Measurements from ENCODE around the gene SEPTIN11. TPM values are rescaled to one million over a fixed set of nuclear protein-coding genes. Genes with fewer than 3 reads are reported as not detected.

The SEPTIN11 gene
- total and polyA plus RNA-seq, 9 of the 15 experiments (the other 6 are each of a cell fraction or from before 2014, with no cell fraction given): 25.7 to 142 (median 84.3) TPM

GRCh38 chr4:76931087-76931486 lies 18.5 kb upstream of the SEPTIN11 start:
- no peaks in the 10 kb centered on the region for H3K9me3 ChIP-seq (replicated peaks; ENCODE audit: control insufficient read depth, insufficient read depth, low read depth, low read length)
- no peaks in the 10 kb centered on the region for H4K20me1 ChIP-seq (replicated peaks; ENCODE audit: control insufficient read depth, insufficient read depth, low read length)
- H3K36me3 ChIP-seq (ENCODE audit: control insufficient read depth, insufficient read depth, low read length): no peaks in the 10 kb centered on the region
- FAIRE-seq (no peak), ATAC-seq (no peak), DNase-seq (ENCODE audit: extremely low read depth in 1 of 4, low spot score in 3 of 4) (no peak)
- intact Hi-C loops (cut with micrococcal nuclease) (no loop called here), in situ Hi-C loops (cut with MboI) (no loop called here)
- POLR2A ChIA-PET: no interaction called here
- no peak overlapping the region for H2AFZ ChIP-seq (ENCODE audit: low read depth, low read length)
- peaks cover 0 to 7% of the 10 kb centered on the region in 2 experiments; a peak in 3 of 5 replicates for H3K4me1 ChIP-seq (replicated peaks in 1 of 2; ENCODE audit: control insufficient read depth in 2 of 2, insufficient read depth in 2 of 2, low read length in 2 of 2)
- no peak overlapping the region for H3K4me2 ChIP-seq (ENCODE audit: insufficient read depth, low read length)
- no TSS peak for BruUV-seq (replicated peaks)
- H3K27ac ChIP-seq (ENCODE audit: extremely low read depth, low read depth, low read length): no peak overlapping the region
- TF ChIP-seq DMBX1 (CRISPR knock-in tag; IDR thresholded peaks at IDR 0.05; ENCODE audit: borderline replicate concordance) (no peak), ZNF124 (CRISPR knock-in tag; IDR thresholded peaks at IDR 0.05) (no peak), ATF3 (IDR thresholded peaks at IDR 0.05) (peak; percentile 33), ATF3 (CRISPR knock-in tag; conservative IDR thresholded peaks at IDR 0.05) (no peak), ZNF696 (CRISPR knock-in tag; conservative IDR thresholded peaks at IDR 0.05) (no peak), PHF8 (IDR thresholded peaks at IDR 0.05; ENCODE audit: borderline replicate concordance, low read length) (no peak), ZKSCAN8 (CRISPR knock-in tag; IDR thresholded peaks at IDR 0.05) (no peak)
- CTCF ChIA-PET (ENCODE audit: low intra/inter-chr PET ratio): no interaction called here
- no peak overlapping the region for H3K4me3 ChIP-seq
- H3K9me1 ChIP-seq (ENCODE audit: control insufficient read depth, insufficient read depth, low read length): no peaks in the 10 kb centered on the region
- no peaks in the 10 kb centered on the region for H3K27me3 ChIP-seq (ENCODE audit: control insufficient read depth in 2 of 2, insufficient read depth in 2 of 2, low read length in 2 of 2)
- H3K79me2 ChIP-seq (ENCODE audit: control insufficient read depth, insufficient read depth, low read length): no peaks in the 10 kb centered on the region
- H3K9ac ChIP-seq (ENCODE audit: insufficient read depth in 1 of 2, low read depth in 2 of 2, low read length in 2 of 2): no peak overlapping the region
